H1 (cell line): Measurements from ENCODE around the gene GABRR3. TPM values are rescaled to one million over a fixed set of nuclear protein-coding genes. Genes with fewer than 3 reads are reported as not detected.

Experiments
- CTCF ChIA-PET: fragments of 300-600 bp; sonication (Branson Sonifier 250); formaldehyde crosslinking; loops from one replicate; lab custom pipeline; 2021; ENCODE audit not compliant: partially characterized antibody; lab: Charles Lee
- POLR2A ChIA-PET: fragments of 300-600 bp; sonication (Branson Sonifier 250); formaldehyde crosslinking; loops from one replicate; lab custom pipeline; 2021; ENCODE audit warnings: inconsistent platforms; ENCODE audit not compliant: partially characterized antibody; lab: Charles Lee
- DNase-seq, 2 experiments: peaks; one replicate each; pipeline versions ENCODE4 v3.0.0 to v3.0.0-alpha.2; 2010 to 2022; ENCODE audit warnings: low spot score in 2 of 2, low read depth in 1 of 2, mixed read lengths in 1 of 2
- FAIRE-seq: peaks from 2 replicates; lab custom pipeline; 2011; peaks lifted over from hg19 to GRCh38; lab: Jason Lieb, UNC
- H2AFZ ChIP-seq: 2 replicates; pipeline ENCODE4 v1.8.1; 2012; ENCODE audit warnings: low read length, inconsistent platforms
- H2AK5ac ChIP-seq: 2 replicates; pipeline ENCODE4 v1.6.1; 2013; ENCODE audit warnings: low read depth, low read length
- H2BK120ac ChIP-seq: replicated peaks from 2 replicates; pipeline ENCODE3; 2013; ENCODE audit warnings: low read depth, low read length, inconsistent platforms
- H2BK12ac ChIP-seq: 2 replicates; pipeline ENCODE4 v1.6.1; 2013; ENCODE audit warnings: low read depth, low read length
- H2BK15ac ChIP-seq: 2 replicates; pipeline ENCODE4 v1.6.1; 2013; ENCODE audit warnings: low read length
- H2BK20ac ChIP-seq: 2 replicates; pipeline ENCODE4 v1.6.1; 2013; ENCODE audit warnings: low read length
- H2BK5ac ChIP-seq: 2 replicates; pipeline ENCODE4 v1.6.1; 2013; ENCODE audit warnings: low read depth, low read length
- H3K14ac ChIP-seq: 2 replicates; pipeline ENCODE4 v1.6.1; 2013; ENCODE audit warnings: inconsistent platforms; ENCODE audit not compliant: insufficient read length
- H3K18ac ChIP-seq: 2 replicates; pipeline ENCODE4 v1.6.1; 2013; ENCODE audit warnings: low read length; ENCODE audit errors: extremely low read depth
- H3K23ac ChIP-seq: 2 replicates; pipeline ENCODE4 v1.6.1; 2013; ENCODE audit warnings: inconsistent platforms; ENCODE audit not compliant: insufficient read length
- H3K23me2 ChIP-seq: 2 replicates; pipeline ENCODE4 v1.6.1; 2013; ENCODE audit warnings: low read depth, low read length
- H3K27ac ChIP-seq: 2 replicates; pipeline ENCODE4 v1.6.1; 2011; ENCODE audit warnings: low read depth, low read length, inconsistent platforms
- H3K27me3 ChIP-seq, 4 experiments: replicated peaks in 1 of 4; 1 replicate in 1 of 4; 2 replicates in 3 of 4; pipeline versions ENCODE4 v1.6.1 to v1.8.1; 2011 to 2013; ENCODE audit warnings: low read length in 3 of 4, mild to moderate bottlenecking in 3 of 4, inconsistent platforms in 2 of 4, mixed read lengths in 2 of 4, moderate library complexity in 1 of 4; ENCODE audit not compliant: control insufficient read depth in 3 of 4, insufficient read depth in 3 of 4; ENCODE audit errors: extremely low read depth in 1 of 4
- H3K36me3 ChIP-seq, 4 experiments: 2 replicates each; pipeline versions ENCODE4 v1.6.1 to v1.8.1; 2011 to 2013; ENCODE audit warnings: mild to moderate bottlenecking in 4 of 4, low read length in 3 of 4, moderate library complexity in 2 of 4, control low read depth in 1 of 4, inconsistent platforms in 1 of 4; ENCODE audit not compliant: insufficient read depth in 4 of 4, control insufficient read depth in 2 of 4
- H3K4ac ChIP-seq: replicated peaks from 2 replicates; pipeline ENCODE3; 2013; ENCODE audit warnings: low read length, low read depth, mixed read lengths, inconsistent platforms; ENCODE audit not compliant: insufficient read length
- H3K4me1 ChIP-seq, 4 experiments: replicated peaks in 1 of 4; 1 replicate in 1 of 4; 2 replicates in 3 of 4; pipeline versions ENCODE4 v1.6.1 to v1.8.1; 2011 to 2013; ENCODE audit warnings: low read length in 3 of 4, inconsistent platforms in 2 of 4, mixed read lengths in 1 of 4; ENCODE audit not compliant: insufficient read depth in 4 of 4, control insufficient read depth in 3 of 4
- H3K4me2 ChIP-seq, 2 experiments: 2 replicates each; pipeline versions ENCODE4 v1.6.1 to v1.8.1; 2011 to 2013; ENCODE audit warnings: low read depth in 2 of 2, low read length in 2 of 2, control low read depth in 1 of 2, inconsistent platforms in 1 of 2, mild to moderate bottlenecking in 1 of 2; ENCODE audit not compliant: insufficient read depth in 1 of 2
- H3K4me3 ChIP-seq, 4 experiments: fragments of 200-600, 300-600 bp in 1 of 4; sonication (generic), shearing (Covaris generic), sonication (Bioruptor Twin) in 1 of 4; 2 replicates each; pipeline versions ENCODE4 v1.5.1 to v1.8.1; 2011 to 2016; ENCODE audit warnings: low read length in 4 of 4, low read depth in 3 of 4, control low read depth in 2 of 4, inconsistent platforms in 2 of 4, mild to moderate bottlenecking in 2 of 4, mixed read lengths in 1 of 4, moderate library complexity in 1 of 4; ENCODE audit not compliant: insufficient read depth in 2 of 4; ENCODE audit errors: extremely low read depth in 1 of 4
- H3K56ac ChIP-seq: replicated peaks from 2 replicates; pipeline ENCODE3; 2013; ENCODE audit warnings: low read depth, mild to moderate bottlenecking, mixed read lengths, low read length, inconsistent platforms; ENCODE audit not compliant: insufficient read length
- H3K79me1 ChIP-seq: 2 replicates; pipeline ENCODE4 v1.6.1; 2013; ENCODE audit warnings: low read depth, low read length, control low read depth
- H3K79me2 ChIP-seq, 2 experiments: 2 replicates each; pipeline versions ENCODE4 v1.6.1 to v1.8.1; 2012 to 2013; ENCODE audit warnings: low read length in 2 of 2, mild to moderate bottlenecking in 2 of 2, inconsistent platforms in 1 of 2; ENCODE audit not compliant: insufficient read depth in 2 of 2, control insufficient read depth in 1 of 2
- H3K9ac ChIP-seq, 4 experiments: replicated peaks in 1 of 4; 1 replicate in 1 of 4; 2 replicates in 3 of 4; pipeline versions ENCODE4 v1.6.1 to v1.8.1; 2011 to 2013; ENCODE audit warnings: low read depth in 3 of 4, low read length in 3 of 4, control low read depth in 2 of 4, mild to moderate bottlenecking in 2 of 4, moderate library complexity in 2 of 4, inconsistent platforms in 1 of 4; ENCODE audit errors: extremely low read depth in 1 of 4
- H3K9me3 ChIP-seq, 2 experiments: 2 replicates each; pipeline versions ENCODE4 v1.6.1 to v1.8.1; 2012 to 2013; ENCODE audit warnings: mild to moderate bottlenecking in 2 of 2, moderate library complexity in 2 of 2, control low read depth in 1 of 2, inconsistent platforms in 1 of 2, low read depth in 1 of 2, low read length in 1 of 2, mixed read lengths in 1 of 2; ENCODE audit not compliant: insufficient read depth in 2 of 2
- H4K20me1 ChIP-seq, 2 experiments: replicated peaks in 1 of 2; 2 replicates each; pipeline versions ENCODE3 to v1.8.1; 2011 to 2013; ENCODE audit warnings: inconsistent platforms in 2 of 2, low read length in 2 of 2, mild to moderate bottlenecking in 1 of 2; ENCODE audit not compliant: insufficient read depth in 2 of 2, control insufficient read depth in 1 of 2
- H4K5ac ChIP-seq: 2 replicates; pipeline ENCODE4 v1.6.1; 2013; ENCODE audit warnings: low read length, low read depth, mixed read lengths, inconsistent platforms; ENCODE audit not compliant: insufficient read length
- H4K8ac ChIP-seq: 2 replicates; pipeline ENCODE4 v1.8.0; 2013; ENCODE audit warnings: mild to moderate bottlenecking, moderate library complexity, low read length, inconsistent platforms; ENCODE audit not compliant: insufficient read depth; ENCODE audit errors: extremely low read depth
- H4K91ac ChIP-seq: replicated peaks from 2 replicates; pipeline ENCODE3; 2013; ENCODE audit warnings: low read length, mixed read lengths, inconsistent platforms; ENCODE audit not compliant: insufficient read length
- BACH1 ChIP-seq: IDR thresholded peaks from 2 replicates; pipeline ENCODE4 v1.6.1; 2012; ENCODE audit warnings: low read length, improper control_type of control experiment
- CEBPB ChIP-seq: IDR thresholded peaks from 2 replicates; pipeline ENCODE4 v1.6.1; 2012; ENCODE audit warnings: low read depth, low read length
- CHD2 ChIP-seq: IDR thresholded peaks from 2 replicates; pipeline ENCODE4 v1.6.1; 2012; ENCODE audit warnings: low read length, improper control_type of control experiment
- CREB1 ChIP-seq: IDR thresholded peaks from 2 replicates; pipeline ENCODE4 v1.6.1; 2012; ENCODE audit warnings: inconsistent platforms
- EGR1 ChIP-seq: IDR thresholded peaks from 2 replicates; pipeline ENCODE4 v1.6.1; 2011; ENCODE audit warnings: low read depth, low read length, borderline replicate concordance
- GTF2F1 ChIP-seq: IDR thresholded peaks from 2 replicates; pipeline ENCODE4 v1.6.1; 2012; ENCODE audit warnings: low read depth, low read length, improper control_type of control experiment, borderline replicate concordance
- KDM1A ChIP-seq: fragments of 200-600, 300-600 bp; sonication (generic); IDR thresholded peaks from 2 replicates; pipeline ENCODE4 v1.7.1; 2016; ENCODE audit warnings: mild to moderate bottlenecking, low read length, borderline replicate concordance
- NRF1 ChIP-seq: IDR thresholded peaks from 2 replicates; pipeline ENCODE4 v1.6.1; 2011; ENCODE audit warnings: mild to moderate bottlenecking, low read depth, low read length, improper control_type of control experiment
- POLR2AphosphoS5 ChIP-seq: IDR thresholded peaks from 2 replicates; pipeline ENCODE4 v1.6.1; 2011; ENCODE audit warnings: low read depth, low read length
- SIN3A ChIP-seq, 2 experiments: IDR thresholded peaks in 1 of 2; conservative IDR thresholded peaks in 1 of 2; 2 replicates each; pipeline ENCODE4 v1.6.1; 2011 to 2012; ENCODE audit warnings: low read length in 2 of 2, improper control_type of control experiment in 1 of 2, low read depth in 1 of 2, mild to moderate bottlenecking in 1 of 2
- SIRT6 ChIP-seq: IDR thresholded peaks from one replicate; pipeline ENCODE4 v1.7.1; 2012; ENCODE audit warnings: low read length, inconsistent platforms
- TAF7 ChIP-seq: optimal IDR thresholded peaks from 2 replicates; pipeline ENCODE3; 2011; ENCODE audit warnings: low read depth, mild to moderate bottlenecking, inconsistent platforms, low read length, moderate library complexity, borderline replicate concordance
- WGBS, 2 experiments: shearing (Covaris generic) in 1 of 2; methylation state at CpG; one replicate each; pipeline versions ENCODE4 v1.1.6 to v1.1.7; 2013 to 2015; ENCODE audit warnings: low lambda C conversion rate in 2 of 2, mixed read lengths in 2 of 2, inconsistent platforms in 1 of 2, low coverage in 1 of 2, missing lambda C conversion rate in 1 of 2; ENCODE audit not compliant: insufficient replicate concordance in 2 of 2, insufficient coverage in 1 of 2, insufficient read length in 1 of 2; ENCODE audit errors: extremely low coverage in 1 of 2, missing lambda C conversion rate in 1 of 2; 5-methylcytosine and 5-hydroxymethylcytosine counted together
- polyA plus RNA-seq, 7 experiments: library from polyadenylated mRNA; depleted of rRNA in 3 of 7; stranded (reverse) in 5 of 7; unstranded in 2 of 7; fragments of >200 nt in 5 of 7; fragments of 200-250 nt in 2 of 7; gene quantifications; 1 replicate in 5 of 7; 2 replicates in 1 of 7; 4 replicates in 1 of 7; pipeline versions ENCODE4 v1.2.1 to v1.2.3, GENCODE V29; 2011 to 2013; ENCODE audit warnings: missing spikeins in 2 of 7, mixed read lengths in 2 of 7
- total RNA-seq: library from RNA; stranded (reverse); fragmentation: NEBNext Ultra II Directional; extraction: Animal tissue kit (Norgen Biotek cat#: 25700); gene quantifications from 2 replicates; pipeline ENCODE4 v1.2.1, GENCODE V29; 2021

The GABRR3 gene
- total and polyA plus RNA-seq, 2 of the 8 experiments (the other 6 are each of a cell fraction or from before 2014, with no cell fraction given), result not detected

DNA sequence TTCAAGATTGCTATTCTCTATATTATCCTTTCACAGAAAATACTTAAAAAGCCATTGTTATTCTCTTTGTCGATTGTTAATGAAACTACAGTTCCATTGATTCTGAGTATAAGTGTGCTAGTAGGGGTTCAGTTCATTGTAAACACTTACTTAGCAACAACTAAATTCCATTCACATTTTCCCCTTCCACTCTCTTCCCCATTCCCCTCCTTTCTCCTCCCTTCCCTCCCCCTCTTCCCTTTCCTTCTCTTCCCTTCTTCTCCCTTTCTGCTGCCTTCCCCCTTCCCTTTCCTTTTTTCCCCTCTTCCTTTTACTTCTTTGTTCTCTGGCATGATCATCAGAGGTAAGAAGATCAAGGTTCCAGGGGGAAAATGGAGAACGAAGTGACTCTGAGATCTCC lies 41.6 kb downstream of the GABRR3 start:
- no peaks in the 10 kb centered on the region for H3K79me1 ChIP-seq
- H3K36me3 ChIP-seq, result no peaks in the 10 kb centered on the region
- peaks cover 9% of the 10 kb centered on the region; the same call in 1 of the 2 replicates for H3K23me2 ChIP-seq
- no peaks in the 10 kb centered on the region for H3K79me2 ChIP-seq
- peaks cover 0 to 7% of the 10 kb centered on the region in 2 experiments for H4K20me1 ChIP-seq
- no peak overlapping the region for H3K14ac ChIP-seq
- H3K27ac ChIP-seq, result no peak overlapping the region
- WGBS, 2 experiments, result 56% methylated on average over 2 of the region's 2 CpGs; no CpG with 5 or more reads in 1 of the 2 experiments
- TF ChIP-seq CEBPB (no peak), EGR1 (no peak), CHD2 (no peak), SIN3A (conservative IDR thresholded peaks at IDR 0.05 in 1 of 2, IDR thresholded peaks at IDR 0.05 in 1 of 2; ENCODE audit: low read depth in 1 of 2, low read length in 2 of 2) (no peak), POLR2AphosphoS5 (no peak), GTF2F1 (no peak), BACH1 (no peak), CREB1 (no peak), SIRT6 (no peak), TAF7 (no peak), KDM1A (no peak), NRF1 (no peak)
- H2BK12ac ChIP-seq, result no peak overlapping the region
- no peak overlapping the region for H3K4me3 ChIP-seq
- no peaks in the 10 kb centered on the region for H3K27me3 ChIP-seq
- no peak overlapping the region for H3K56ac ChIP-seq
- peak overlapping the region; percentile 2 to 32; a peak in 2 of 4 replicates for H3K4me2 ChIP-seq
- no peak overlapping the region for H3K18ac ChIP-seq
- no peak overlapping the region for H2BK15ac ChIP-seq
- peaks cover 0 to 7% (median 3%) of the 10 kb centered on the region in 4 experiments; a peak in 2 of 7 replicates for H3K4me1 ChIP-seq
- H3K9ac ChIP-seq, result no peak overlapping the region
- peak overlapping the region; percentile 44 for H4K5ac ChIP-seq
- H3K9me3 ChIP-seq, result no peaks in the 10 kb centered on the region
- H2AK5ac ChIP-seq, result no peak overlapping the region
- CTCF ChIA-PET, result interaction anchor here (0.6 to 1.2 kb wide), 4 partner anchors 28 to 274 kb away, joined by 3 read pairs; no protein-coding TSS in a partner anchor
- no peak overlapping the region for H3K4ac ChIP-seq
- H2AFZ ChIP-seq, result no peak overlapping the region
- H2BK120ac ChIP-seq, result no peak overlapping the region
- POLR2A ChIA-PET, result interaction anchor here (0.9 kb wide), 1 partner anchor 15 kb away, joined by 3 read pairs; no protein-coding TSS in a partner anchor
- no peak for FAIRE-seq
- H2BK20ac ChIP-seq, result no peak overlapping the region
- H3K23ac ChIP-seq, result no peak overlapping the region
- no peak overlapping the region for H4K91ac ChIP-seq
- no peak overlapping the region for H2BK5ac ChIP-seq
- H4K8ac ChIP-seq, result no peak overlapping the region
- DNase-seq, result no peak
